Fibroblast of villous mesenchyme (primary cell): ENCODE measurements around the gene STYXL1. TPM values are rescaled to one million over a fixed set of nuclear protein-coding genes. Genes with fewer than 3 reads are reported as not detected.

Experiments
- DNase-seq: peaks from one replicate; pipeline ENCODE4 v3.0.0-alpha.2; 2010; ENCODE audit warnings: low read depth
- H3K4me3 ChIP-seq: 2 replicates; pipeline ENCODE4 v1.5.1; 2011; ENCODE audit warnings: low read depth, mild to moderate bottlenecking, low read length
- total RNA-seq: library from RNA; depleted of rRNA; stranded (reverse); fragments of >200 nt; gene quantifications from 2 replicates; pipeline ENCODE4 v1.2.3, GENCODE V29; 2012
- TF ChIP-seq, protein P1 (sequence below): IDR thresholded peaks from 2 replicates; pipeline ENCODE4 v1.5.1; 2012; ENCODE audit warnings: low read depth, mild to moderate bottlenecking, low read length; ENCODE audit not compliant: insufficient read depth

The STYXL1 gene
- total RNA-seq, 1 donor = 35.4 TPM

DNA sequence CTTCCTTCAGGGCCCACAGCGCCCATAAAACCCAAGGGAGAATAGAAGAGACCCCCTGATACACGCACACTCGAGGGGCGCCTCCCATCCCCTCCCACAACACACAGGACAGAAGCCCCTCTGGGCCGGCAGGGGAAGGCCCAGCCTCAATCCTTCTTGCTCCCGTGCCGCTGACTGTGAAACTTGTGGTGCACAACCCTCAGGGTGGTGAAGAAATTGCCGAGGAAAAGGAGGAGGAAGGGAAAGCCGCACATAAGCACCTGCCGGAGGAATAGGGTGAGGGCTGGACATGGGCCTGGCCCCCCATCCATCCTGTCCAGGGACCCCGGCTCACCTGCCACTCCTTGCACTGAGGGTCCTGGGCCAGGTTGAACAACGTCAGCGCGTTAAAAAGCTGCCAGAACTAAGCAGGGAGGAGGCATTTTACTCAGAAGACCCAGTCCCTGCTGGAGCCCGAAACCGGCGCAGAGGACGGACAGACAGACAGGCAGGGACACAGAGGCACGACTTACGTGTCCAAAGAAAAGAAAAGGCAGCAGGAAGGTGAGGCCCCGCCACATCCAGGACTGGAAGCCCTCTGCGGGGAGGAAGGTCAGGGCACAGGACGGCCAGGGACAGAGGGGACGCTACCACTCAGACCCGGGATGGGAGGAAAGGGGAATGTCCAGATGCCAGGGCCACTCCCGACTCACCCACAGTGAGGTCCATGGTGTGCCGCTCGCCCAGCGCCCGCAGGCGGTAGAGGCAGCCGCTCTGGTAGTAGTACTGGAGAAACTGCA lies 60.6 kb downstream of the STYXL1 start:
- no peak overlapping the region for H3K4me3 ChIP-seq
- DNase-seq = no peak
- TF ChIP-seq, protein P1, sequence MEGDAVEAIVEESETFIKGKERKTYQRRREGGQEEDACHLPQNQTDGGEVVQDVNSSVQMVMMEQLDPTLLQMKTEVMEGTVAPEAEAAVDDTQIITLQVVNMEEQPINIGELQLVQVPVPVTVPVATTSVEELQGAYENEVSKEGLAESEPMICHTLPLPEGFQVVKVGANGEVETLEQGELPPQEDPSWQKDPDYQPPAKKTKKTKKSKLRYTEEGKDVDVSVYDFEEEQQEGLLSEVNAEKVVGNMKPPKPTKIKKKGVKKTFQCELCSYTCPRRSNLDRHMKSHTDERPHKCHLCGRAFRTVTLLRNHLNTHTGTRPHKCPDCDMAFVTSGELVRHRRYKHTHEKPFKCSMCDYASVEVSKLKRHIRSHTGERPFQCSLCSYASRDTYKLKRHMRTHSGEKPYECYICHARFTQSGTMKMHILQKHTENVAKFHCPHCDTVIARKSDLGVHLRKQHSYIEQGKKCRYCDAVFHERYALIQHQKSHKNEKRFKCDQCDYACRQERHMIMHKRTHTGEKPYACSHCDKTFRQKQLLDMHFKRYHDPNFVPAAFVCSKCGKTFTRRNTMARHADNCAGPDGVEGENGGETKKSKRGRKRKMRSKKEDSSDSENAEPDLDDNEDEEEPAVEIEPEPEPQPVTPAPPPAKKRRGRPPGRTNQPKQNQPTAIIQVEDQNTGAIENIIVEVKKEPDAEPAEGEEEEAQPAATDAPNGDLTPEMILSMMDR = no peak

DNA sequence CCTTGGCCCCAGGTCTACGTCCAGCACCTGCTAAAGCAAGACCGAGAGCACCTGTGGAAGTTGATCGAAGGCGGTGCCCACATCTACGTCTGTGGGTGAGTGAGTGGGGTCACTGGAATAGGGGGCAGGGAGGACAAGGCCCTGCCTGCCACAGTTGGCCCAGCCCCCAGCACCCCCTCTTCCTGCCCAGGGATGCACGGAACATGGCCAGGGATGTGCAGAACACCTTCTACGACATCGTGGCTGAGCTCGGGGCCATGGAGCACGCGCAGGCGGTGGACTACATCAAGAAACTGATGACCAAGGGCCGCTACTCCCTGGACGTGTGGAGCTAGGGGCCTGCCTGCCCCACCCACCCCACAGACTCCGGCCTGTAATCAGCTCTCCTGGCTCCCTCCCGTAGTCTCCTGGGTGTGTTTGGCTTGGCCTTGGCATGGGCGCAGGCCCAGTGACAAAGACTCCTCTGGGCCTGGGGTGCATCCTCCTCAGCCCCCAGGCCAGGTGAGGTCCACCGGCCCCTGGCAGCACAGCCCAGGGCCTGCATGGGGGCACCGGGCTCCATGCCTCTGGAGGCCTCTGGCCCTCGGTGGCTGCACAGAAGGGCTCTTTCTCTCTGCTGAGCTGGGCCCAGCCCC lies 61.5 kb downstream of the STYXL1 start:
- TF ChIP-seq, protein P1 = no peak
- no peak overlapping the region for H3K4me3 ChIP-seq
- DNase-seq = no peak

DNA sequence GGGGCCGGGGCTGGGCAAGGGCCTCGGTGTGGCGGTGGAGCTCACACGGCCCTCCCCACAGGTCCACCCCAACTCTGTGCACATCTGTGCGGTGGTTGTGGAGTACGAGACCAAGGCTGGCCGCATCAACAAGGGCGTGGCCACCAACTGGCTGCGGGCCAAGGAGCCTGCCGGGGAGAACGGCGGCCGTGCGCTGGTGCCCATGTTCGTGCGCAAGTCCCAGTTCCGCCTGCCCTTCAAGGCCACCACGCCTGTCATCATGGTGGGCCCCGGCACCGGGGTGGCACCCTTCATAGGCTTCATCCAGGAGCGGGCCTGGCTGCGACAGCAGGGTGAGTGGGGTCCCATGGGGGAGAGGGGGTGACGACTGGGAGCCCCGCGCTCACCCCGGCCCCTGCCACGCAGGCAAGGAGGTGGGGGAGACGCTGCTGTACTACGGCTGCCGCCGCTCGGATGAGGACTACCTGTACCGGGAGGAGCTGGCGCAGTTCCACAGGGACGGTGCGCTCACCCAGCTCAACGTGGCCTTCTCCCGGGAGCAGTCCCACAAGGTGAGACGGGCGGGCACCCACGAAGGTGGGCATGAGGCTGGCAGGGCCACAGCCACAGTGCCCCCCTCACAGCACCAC lies 62.2 kb downstream of the STYXL1 start:
- TF ChIP-seq, protein P1 = no peak
- no peak overlapping the region for H3K4me3 ChIP-seq

DNA sequence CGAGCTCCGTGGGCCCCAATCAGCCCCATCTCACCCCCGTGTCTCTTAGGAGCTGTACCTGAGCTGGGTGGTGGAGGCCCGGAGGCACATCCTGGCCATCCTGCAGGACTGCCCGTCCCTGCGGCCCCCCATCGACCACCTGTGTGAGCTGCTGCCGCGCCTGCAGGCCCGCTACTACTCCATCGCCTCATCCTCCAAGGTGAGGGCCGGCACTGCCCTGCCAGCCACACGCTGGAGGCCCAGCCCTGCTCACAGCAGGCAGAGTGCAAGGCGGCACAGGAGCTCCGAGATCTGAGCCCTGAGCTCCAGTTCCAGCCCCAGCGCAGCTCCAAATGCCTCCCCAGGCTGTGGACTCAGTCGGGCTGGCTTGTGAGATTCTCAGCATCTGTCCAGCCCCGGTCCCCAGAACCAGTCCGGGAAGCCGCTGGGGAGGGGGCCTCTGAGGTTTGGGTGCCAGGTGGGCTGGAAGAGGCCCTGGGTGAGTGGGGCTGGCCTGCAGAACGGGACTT lies 62.7 kb downstream of the STYXL1 start:
- no peak overlapping the region for H3K4me3 ChIP-seq
- TF ChIP-seq, protein P1 = no peak
- DNase-seq = no peak

More for the DNA sequence above, 62.2 kb downstream of the STYXL1 start:
- no peak for DNase-seq

DNA sequence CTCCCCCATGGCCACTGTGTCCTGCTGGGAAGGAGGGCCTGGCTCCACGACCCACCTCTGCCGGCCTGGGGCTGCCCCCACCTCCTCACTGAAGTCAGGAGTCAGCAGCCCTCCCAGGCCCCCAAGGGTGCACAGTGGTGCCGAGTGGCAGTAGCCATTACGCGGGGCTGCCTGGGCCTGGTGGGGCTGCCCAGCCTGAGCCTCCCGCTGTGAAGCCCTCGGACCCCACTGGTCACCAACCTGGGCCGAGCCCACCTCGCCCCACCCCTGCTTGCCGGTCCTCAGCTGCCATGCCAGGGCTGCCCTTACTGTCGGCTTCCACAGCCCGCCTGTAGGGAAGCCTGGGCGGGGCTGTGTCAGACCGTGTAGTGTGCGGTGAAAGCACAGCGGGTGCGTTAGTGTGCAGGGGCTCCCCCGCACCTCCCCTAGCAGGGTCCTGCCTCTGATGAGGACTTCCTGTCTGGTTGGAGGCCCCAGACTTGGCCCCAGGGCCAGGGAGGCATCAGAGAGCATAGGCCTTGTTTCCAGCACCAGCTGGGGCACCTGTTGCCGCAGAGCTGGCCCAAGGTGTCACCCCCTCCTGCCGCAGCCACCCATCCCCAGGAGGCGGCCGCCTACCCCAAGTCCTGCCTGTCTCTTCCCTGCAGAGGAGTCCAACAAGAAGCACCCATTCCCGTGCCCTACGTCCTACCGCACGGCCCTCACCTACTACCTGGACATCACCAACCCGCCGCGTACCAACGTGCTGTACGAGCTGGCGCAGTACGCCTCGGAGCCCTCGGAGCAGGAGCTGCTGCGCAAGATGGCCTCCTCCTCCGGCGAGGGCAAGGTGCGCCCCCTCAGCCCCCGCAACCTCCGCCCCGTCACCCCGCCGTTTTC lies 63.4 kb downstream of the STYXL1 start:
- H3K4me3 ChIP-seq = no peak overlapping the region
- TF ChIP-seq, protein P1 = no peak
- DNase-seq = no peak

DNA sequence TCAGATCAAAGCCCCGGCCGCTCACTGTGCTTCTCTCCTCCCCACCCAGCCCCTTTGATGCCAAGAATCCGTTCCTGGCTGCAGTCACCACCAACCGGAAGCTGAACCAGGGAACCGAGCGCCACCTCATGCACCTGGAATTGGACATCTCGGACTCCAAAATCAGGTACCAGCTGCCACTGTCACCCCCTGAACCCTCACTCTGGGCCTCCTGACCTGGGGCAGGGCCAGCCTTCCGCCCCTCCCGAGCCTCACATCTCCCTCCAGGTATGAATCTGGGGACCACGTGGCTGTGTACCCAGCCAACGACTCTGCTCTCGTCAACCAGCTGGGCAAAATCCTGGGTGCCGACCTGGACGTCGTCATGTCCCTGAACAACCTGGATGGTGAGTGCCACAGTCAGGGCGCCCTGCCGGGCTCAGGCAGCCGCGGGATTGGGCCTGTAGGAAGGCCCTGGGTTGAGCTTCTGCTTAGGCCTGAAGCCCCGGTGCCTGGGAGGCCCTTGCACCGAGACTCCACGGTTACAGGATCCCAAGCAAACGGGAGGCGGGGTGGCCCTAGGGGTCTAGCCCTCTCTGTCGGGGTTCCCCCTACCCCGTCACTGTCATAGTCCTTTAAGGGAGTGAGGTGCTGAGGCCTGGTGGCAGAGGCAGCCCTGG lies 64.2 kb downstream of the STYXL1 start:
- no peak overlapping the region for H3K4me3 ChIP-seq
- no peak for DNase-seq
- TF ChIP-seq, protein P1 = no peak
